Liver (tissue), 9 donors: ENCODE measurements around the gene SMYD2. TPM values are rescaled to one million over a fixed set of nuclear protein-coding genes. Genes with fewer than 3 reads are reported as not detected.
A peak's percentile ranks its signal among the peaks of the same experiment; 100 is the strongest.

Experiments used
- DNase-seq: peaks from one replicate; pipeline ENCODE4 v3.0.0-alpha.2; 2017; ENCODE audit warnings: low spot score
- H3K27ac ChIP-seq, 2 donors: one replicate each; pipeline ENCODE4 v1.7.0; 2013; ENCODE audit warnings: inconsistent platforms in 2 of 2, low read length in 2 of 2, control low read depth in 1 of 2, low read depth in 1 of 2, mild to moderate bottlenecking in 1 of 2
- H3K27me3 ChIP-seq, 4 donors: one replicate each; pipeline versions ENCODE4 v1.6.1 to v1.7.0; 2013; ENCODE audit warnings: low read length in 3 of 4, inconsistent platforms in 1 of 4, mild to moderate bottlenecking in 1 of 4, moderate library complexity in 1 of 4; ENCODE audit not compliant: control insufficient read depth in 4 of 4, insufficient read depth in 4 of 4
- H3K36me3 ChIP-seq, 4 donors: one replicate each; pipeline versions ENCODE4 v1.6.1 to v1.7.0; 2013; ENCODE audit warnings: low read length in 3 of 4, mild to moderate bottlenecking in 3 of 4, low read depth in 1 of 4, moderate library complexity in 1 of 4; ENCODE audit not compliant: control insufficient read depth in 4 of 4, insufficient read depth in 3 of 4
- H3K4me1 ChIP-seq, 4 donors: one replicate each; pipeline versions ENCODE4 v1.6.1 to v1.7.0; 2013; ENCODE audit warnings: low read length in 3 of 4, mild to moderate bottlenecking in 3 of 4, moderate library complexity in 1 of 4; ENCODE audit not compliant: control insufficient read depth in 4 of 4, insufficient read depth in 4 of 4
- H3K4me3 ChIP-seq, 3 donors: one replicate each; pipeline versions ENCODE4 v1.6.1 to v1.7.0; 2013; ENCODE audit warnings: low read length in 3 of 3, control low read depth in 1 of 3, low read depth in 1 of 3, mild to moderate bottlenecking in 1 of 3
- H3K9ac ChIP-seq, 2 donors: one replicate each; pipeline ENCODE4 v1.7.0; 2013; ENCODE audit warnings: low read length in 2 of 2, mild to moderate bottlenecking in 2 of 2, moderate library complexity in 2 of 2, control low read depth in 1 of 2, low read depth in 1 of 2
- H3K9me3 ChIP-seq, 4 donors: one replicate each; pipeline versions ENCODE4 v1.6.1 to v1.7.0; 2013; ENCODE audit warnings: low read length in 3 of 4; ENCODE audit not compliant: control insufficient read depth in 4 of 4
- CTCF ChIP-seq: fragments of 150-350 bp; IDR thresholded peaks from 2 replicates; pipeline ENCODE4 v1.5.1; 2017; ENCODE audit warnings: improper control_type of control experiment, low read depth, low read length; ENCODE audit not compliant: missing input control
- FOXA1 ChIP-seq: IDR thresholded peaks from 2 replicates; pipeline ENCODE4 v1.6.1; 2016; ENCODE audit warnings: antibody characterized with exemption
- HNF4A ChIP-seq, 2 donors: conservative IDR thresholded peaks; 2 replicates each; pipeline ENCODE4 v1.6.1; 2016; ENCODE audit warnings: antibody characterized with exemption in 2 of 2, mild to moderate bottlenecking in 2 of 2
- JUND ChIP-seq, 2 donors: IDR thresholded peaks; 2 replicates each; pipeline ENCODE4 v1.6.1; 2016; ENCODE audit warnings: antibody characterized with exemption in 2 of 2
- MAX ChIP-seq: IDR thresholded peaks from 2 replicates; pipeline ENCODE4 v1.6.1; 2016; ENCODE audit warnings: antibody characterized with exemption
- NR2F2 ChIP-seq: IDR thresholded peaks from 2 replicates; pipeline ENCODE4 v1.6.1; 2016; ENCODE audit warnings: antibody characterized with exemption
- RAD21 ChIP-seq, 2 donors: IDR thresholded peaks; 2 replicates each; pipeline ENCODE4 v1.6.1; 2016; ENCODE audit warnings: antibody characterized with exemption in 2 of 2, mild to moderate bottlenecking in 2 of 2
- REST ChIP-seq: IDR thresholded peaks from 2 replicates; pipeline ENCODE4 v1.6.1; 2016; ENCODE audit warnings: antibody characterized with exemption, mild to moderate bottlenecking
- RXRA ChIP-seq, 2 donors: IDR thresholded peaks; 2 replicates each; pipeline ENCODE4 v1.6.1; 2017 to 2018; ENCODE audit warnings: antibody characterized with exemption in 2 of 2, mild to moderate bottlenecking in 1 of 2
- TAF1 ChIP-seq: conservative IDR thresholded peaks from 2 replicates; pipeline ENCODE4 v1.6.1; 2016; ENCODE audit warnings: antibody characterized with exemption, mild to moderate bottlenecking
- WGBS: extraction: QIAGEN DNeasy Blood & Tissue Kit; methylation state at CpG from one replicate; pipeline ENCODE4 v1.1.7; 2013; 5-methylcytosine and 5-hydroxymethylcytosine counted together
- polyA plus RNA-seq, 2 donors: library from polyadenylated mRNA; stranded (reverse) in 1 of 2; unstranded in 1 of 2; fragments of 200-250 nt in 1 of 2; fragments of >200 nt in 1 of 2; fragmentation: Nextera tagmentation in 1 of 2; extraction: Ambion mirVana in 1 of 2; gene quantifications; one replicate each; pipeline versions ENCODE4 v1.2.1 to v1.2.3, GENCODE V29; 2013 to 2015
- total RNA-seq, 2 donors: library from RNA; depleted of rRNA; stranded (reverse); fragments of >200 nt; gene quantifications; one replicate each; pipeline ENCODE4 v1.2.3, GENCODE V29; 2014
- donor health status: healthy.
- donor health status: healthy.
- donor health status: healthy.
- donor health status: healthy.
- donor health status: healthy.

Gene SMYD2
- total and polyA plus RNA-seq, 4 donors: 11.9 to 20.2 (median 17.2) TPM

- H3K27me3 ChIP-seq: no peaks in the 10 kb centered on the region
- 61% methylated on average over 11 of the region's 11 CpGs for WGBS
- H3K4me3 ChIP-seq: no peak overlapping the region
- peak; percentile 79 for DNase-seq
- no peak overlapping the region for H3K27ac ChIP-seq
- no peaks in the 10 kb centered on the region for H3K9me3 ChIP-seq
- peaks cover 2 to 16% (median 9%) of the 10 kb centered on the region in 4 donors for H3K4me1 ChIP-seq
- H3K36me3 ChIP-seq: peaks cover 0 to 7% (median 2%) of the 10 kb centered on the region in 4 donors
- H3K9ac ChIP-seq: no peak overlapping the region
- TF ChIP-seq RAD21 (IDR thresholded peaks at IDR 0.05) (peak; percentile 99), HNF4A (conservative IDR thresholded peaks at IDR 0.05) (no peak), FOXA1 (no peak), JUND (IDR thresholded peaks at IDR 0.05) (no peak), CTCF (peak; percentile 98)
Observed at GRCh38 chr1:214328770-214329469, 48.0 kb downstream of the SMYD2 start.

GRCh38 chr1:214329470-214330220 lies 48.7 kb downstream of the SMYD2 start:
- WGBS: 92% methylated on average over 20 of the region's 20 CpGs
- H3K9me3 ChIP-seq: no peaks in the 10 kb centered on the region
- peaks cover 0 to 7% (median 3%) of the 10 kb centered on the region in 4 donors for H3K36me3 ChIP-seq
- no peak overlapping the region for H3K9ac ChIP-seq
- H3K4me3 ChIP-seq: no peak overlapping the region
- DNase-seq: no peak
- H3K4me1 ChIP-seq: peaks cover 2 to 16% (median 9%) of the 10 kb centered on the region in 4 donors
- TF ChIP-seq JUND (IDR thresholded peaks at IDR 0.05) (no peak), RXRA (IDR thresholded peaks at IDR 0.05) (no peak), HNF4A (conservative IDR thresholded peaks at IDR 0.05) (no peak), MAX (no peak), RAD21 (IDR thresholded peaks at IDR 0.05) (no peak), TAF1 (no peak), NR2F2 (no peak), REST (no peak)
- H3K27me3 ChIP-seq: no peaks in the 10 kb centered on the region
- no peak overlapping the region for H3K27ac ChIP-seq
